NT2/D1 (cell line): ENCODE results near the gene RHOF.

Experiments used
- YY1 ChIP-seq: IDR thresholded peaks from 2 replicates; pipeline ENCODE4 v1.6.1; 2011; ENCODE audit not compliant: insufficient read length, insufficient read depth
- ZNF274 ChIP-seq: IDR thresholded peaks from 2 replicates; pipeline ENCODE4 v1.6.1; 2011; ENCODE audit warnings: mild to moderate bottlenecking, low read depth, low read length

GRCh38 chr12:121776190-121777098 lies 17.0 kb downstream of the RHOF start:
- TF ChIP-seq YY1, result no peak
- no peak for TF ChIP-seq ZNF274
